NT2/D1 (cell line): ENCODE measurements around the gene FCN1.

Experiments used
- SUZ12 ChIP-seq: IDR thresholded peaks from 2 replicates; pipeline ENCODE4 v1.6.1; 2011; ENCODE audit not compliant: insufficient read length, insufficient read depth; ENCODE audit errors: extremely low read depth
- YY1 ChIP-seq: IDR thresholded peaks from 2 replicates; pipeline ENCODE4 v1.6.1; 2011; ENCODE audit not compliant: insufficient read length, insufficient read depth
- ZNF274 ChIP-seq: IDR thresholded peaks from 2 replicates; pipeline ENCODE4 v1.6.1; 2011; ENCODE audit warnings: mild to moderate bottlenecking, low read depth, low read length

DNA sequence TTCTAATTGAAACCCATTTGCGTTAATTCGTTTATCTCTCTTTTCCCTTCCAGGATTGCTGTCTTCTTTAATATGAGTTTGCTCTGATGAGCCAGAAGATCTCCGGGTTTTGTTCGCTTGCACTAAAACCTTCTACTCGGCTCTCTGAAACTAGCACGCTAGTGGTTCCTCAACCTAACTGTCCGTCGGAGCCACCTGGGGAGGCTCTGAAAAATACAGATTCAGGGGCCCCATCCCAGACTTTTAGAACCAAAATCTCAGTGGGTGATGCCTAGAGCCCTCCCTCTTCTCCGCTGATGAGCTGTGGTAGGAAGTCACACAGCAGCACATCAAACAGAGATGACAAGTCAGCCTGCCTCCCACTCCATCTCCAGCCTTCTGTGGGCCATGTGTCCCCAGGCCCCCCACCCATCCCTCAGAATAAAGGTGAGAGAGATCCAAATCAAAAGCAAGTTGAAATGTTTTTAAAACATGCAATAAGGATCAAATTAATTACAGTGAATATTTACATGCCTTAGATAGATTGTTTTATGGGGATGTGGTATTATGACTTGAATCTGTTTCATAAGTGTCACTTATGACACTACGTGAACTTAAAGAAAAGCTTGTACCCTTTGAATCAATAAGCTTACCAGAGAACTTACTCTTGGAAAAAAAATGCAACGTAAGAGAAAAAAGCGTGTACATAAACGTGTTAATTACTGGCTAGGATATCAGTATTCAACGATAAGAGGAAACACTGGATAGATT, 20.7 kb downstream of the FCN1 start:
- TF ChIP-seq YY1 (no peak), SUZ12 (no peak), ZNF274 (no peak)
